HepG2 (cell line): ENCODE data around the gene MS4A2. TPM values are rescaled to one million over a fixed set of nuclear protein-coding genes. Genes with fewer than 3 reads are reported as not detected.

Experiments
- ATAC-seq: fragments of 200-7000 bp; cut with Tn5 transposase; 3 replicates; pipeline ENCODE4 v1.9.1; 2020; ENCODE audit warnings: mild to moderate bottlenecking, moderate library complexity
- BruUV-seq: library from RNA; stranded (reverse); fragments of 400-500 nt; replicated peaks from 2 replicates; lab custom pipeline; 2021; lab: Mats Ljungman, UMichigan
- CTCF ChIA-PET: fragments of 300-600 bp; formaldehyde crosslinking; extraction: SDS; loops from one replicate; lab custom pipeline; 2021; ENCODE audit warnings: low total read pairs, inconsistent platforms, low intra/inter-chr PET ratio; lab: Yijun Ruan, JAX
- POLR2A ChIA-PET: fragments of 350-600 bp; sonication (Branson Sonifier 250); formaldehyde crosslinking; loops from one replicate; lab custom pipeline; 2020; ENCODE audit warnings: antibody characterized with exemption, inconsistent platforms; lab: Yijun Ruan, JAX
- DNase-seq: peaks from one replicate; pipeline ENCODE4 v3.0.0-alpha.2; 2015; ENCODE audit warnings: low spot score
- FAIRE-seq: peaks from 3 replicates; lab custom pipeline; 2011; peaks lifted over from hg19 to GRCh38; lab: Jason Lieb, UNC
- H2AFZ ChIP-seq: one replicate; pipeline ENCODE4 v1.6.1; 2011; ENCODE audit warnings: low read length, inconsistent platforms
- H3K27ac ChIP-seq: fragments of 300-600 bp; 3 replicates; pipeline ENCODE4 v1.8.0; 2011; ENCODE audit warnings: mixed run types, mild to moderate bottlenecking, mixed read lengths, low read length, inconsistent platforms; ENCODE audit not compliant: insufficient read depth; ENCODE audit errors: extremely low read length
- H3K27me3 ChIP-seq, 2 experiments: fragments of 200-600 bp in 1 of 2; 2 replicates in 1 of 2; 3 replicates in 1 of 2; pipeline versions ENCODE4 v1.6.0 to v1.8.0; 2011; ENCODE audit warnings: low read length in 2 of 2, mild to moderate bottlenecking in 2 of 2, moderate library complexity in 2 of 2, inconsistent platforms in 1 of 2; ENCODE audit not compliant: insufficient read depth in 2 of 2, control insufficient read depth in 1 of 2
- H3K36me3 ChIP-seq, 2 experiments: fragments of 200-600 bp in 1 of 2; replicated peaks in 1 of 2; 2 replicates in 1 of 2; 3 replicates in 1 of 2; pipeline versions ENCODE4 v1.5.1 to v1.8.0; 2011; ENCODE audit warnings: low read length in 2 of 2, inconsistent platforms in 1 of 2; ENCODE audit not compliant: insufficient read depth in 2 of 2, control insufficient read depth in 1 of 2
- H3K4me1 ChIP-seq: 2 replicates; pipeline ENCODE4 v1.5.1; 2012; ENCODE audit warnings: low read length, inconsistent platforms; ENCODE audit not compliant: insufficient read depth
- H3K4me2 ChIP-seq: 2 replicates; pipeline ENCODE4 v1.6.0; 2011; ENCODE audit warnings: low read depth, low read length, inconsistent platforms
- H3K4me3 ChIP-seq, 3 experiments: fragments of 200-600 bp in 1 of 3; sonication (generic), shearing (Covaris generic) in 1 of 3; replicated peaks in 1 of 3; 2 replicates each; pipeline ENCODE4 v1.5.1; 2011 to 2016; ENCODE audit warnings: low read length in 3 of 3, inconsistent platforms in 2 of 3, low read depth in 2 of 3, mild to moderate bottlenecking in 2 of 3, control low read depth in 1 of 3, mixed read lengths in 1 of 3; ENCODE audit not compliant: insufficient read depth in 1 of 3
- H3K79me2 ChIP-seq: one replicate; pipeline ENCODE4 v1.6.1; 2011; ENCODE audit warnings: low read length, inconsistent platforms; ENCODE audit not compliant: insufficient read depth
- H3K9ac ChIP-seq: 2 replicates; pipeline ENCODE4 v1.6.0; 2011; ENCODE audit warnings: mild to moderate bottlenecking, low read depth, low read length, inconsistent platforms; ENCODE audit not compliant: insufficient read depth
- H3K9me3 ChIP-seq: 2 replicates; pipeline ENCODE4 v1.5.1; 2012; ENCODE audit warnings: mild to moderate bottlenecking, low read length
- H4K20me1 ChIP-seq: 2 replicates; pipeline ENCODE4 v1.6.0; 2011; ENCODE audit warnings: inconsistent platforms, mild to moderate bottlenecking, low read length, moderate library complexity; ENCODE audit not compliant: insufficient read depth
- ATF7 ChIP-seq, 2 experiments: fragments of 450-650 bp in 1 of 2; sonication (generic) in 1 of 2; formaldehyde crosslinking in 1 of 2; IDR thresholded peaks; 2 replicates each; pipeline versions ENCODE4 v1.4.0 to v1.6.1; 2016 to 2020; ENCODE audit warnings: antibody characterized with exemption in 1 of 2, mild to moderate bottlenecking in 1 of 2, missing genetic modification reagents in 1 of 2
- CBX5 ChIP-seq: sonication (generic); formaldehyde crosslinking; IDR thresholded peaks from 2 replicates; pipeline ENCODE4 v1.4.0; 2020; ENCODE audit warnings: missing genetic modification reagents, borderline replicate concordance
- CC2D1A ChIP-seq: sonication (generic); formaldehyde crosslinking; IDR thresholded peaks from 2 replicates; pipeline ENCODE4 v1.8.1; 2023; ENCODE audit warnings: mild to moderate bottlenecking, missing genetic modification reagents
- MED8 ChIP-seq: sonication (generic); formaldehyde crosslinking; IDR thresholded peaks from 2 replicates; pipeline ENCODE4 v1.8.1; 2023; ENCODE audit warnings: mild to moderate bottlenecking, missing genetic modification reagents; ENCODE audit not compliant: insufficient replicate concordance
- NRL ChIP-seq: sonication (generic); formaldehyde crosslinking; IDR thresholded peaks from 2 replicates; pipeline ENCODE4 v1.5.0; 2020; ENCODE audit warnings: missing genetic modification reagents, mild to moderate bottlenecking, moderate library complexity, borderline replicate concordance
- SAP130 ChIP-seq: IDR thresholded peaks from 2 replicates; pipeline ENCODE4 v1.6.1; 2016; ENCODE audit warnings: low read depth
- SMC3 ChIP-seq: IDR thresholded peaks from 2 replicates; pipeline ENCODE4 v1.6.1; 2011; ENCODE audit warnings: low read length, improper control_type of control experiment
- SOX6 ChIP-seq, 2 experiments: fragments of 450-650 bp in 1 of 2; sonication (generic) in 1 of 2; formaldehyde crosslinking in 1 of 2; IDR thresholded peaks; 2 replicates each; pipeline versions ENCODE4 v1.4.0 to v1.6.1; 2017 to 2020; ENCODE audit warnings: antibody characterized with exemption in 1 of 2, mild to moderate bottlenecking in 1 of 2, missing genetic modification reagents in 1 of 2
- TOPORS ChIP-seq: sonication (generic); formaldehyde crosslinking; IDR thresholded peaks from 2 replicates; pipeline ENCODE4 v1.8.0; 2023; ENCODE audit warnings: mild to moderate bottlenecking, missing genetic modification reagents
- ZBTB7A ChIP-seq: sonication (generic); formaldehyde crosslinking; IDR thresholded peaks from 2 replicates; pipeline ENCODE4 v1.8.0; 2022; ENCODE audit warnings: mild to moderate bottlenecking, missing genetic modification reagents
- ZMYM2 ChIP-seq: sonication (generic); formaldehyde crosslinking; IDR thresholded peaks from 2 replicates; pipeline ENCODE4 v1.8.0; 2022; ENCODE audit warnings: mild to moderate bottlenecking, missing genetic modification reagents
- ZNF136 ChIP-seq: sonication (generic); formaldehyde crosslinking; IDR thresholded peaks from 2 replicates; pipeline ENCODE4 v1.8.1; 2022; ENCODE audit warnings: low read depth, mild to moderate bottlenecking, moderate library complexity, missing genetic modification reagents
- ZNF331 ChIP-seq: sonication (generic); formaldehyde crosslinking; IDR thresholded peaks from 2 replicates; pipeline ENCODE4 v1.4.0; 2020; ENCODE audit warnings: missing genetic modification reagents
- ZNF337 ChIP-seq: sonication (generic); formaldehyde crosslinking; IDR thresholded peaks from 2 replicates; pipeline ENCODE4 v1.5.1; 2020; ENCODE audit warnings: missing genetic modification reagents, low read depth, mild to moderate bottlenecking, borderline replicate concordance
- ZNF781 ChIP-seq: sonication (generic); formaldehyde crosslinking; IDR thresholded peaks from 2 replicates; pipeline ENCODE4 v1.5.1; 2020; ENCODE audit warnings: borderline replicate concordance, mild to moderate bottlenecking, missing genetic modification reagents; ENCODE audit errors: not compliant biosample characterization
- WGBS: methylation state at CpG from one replicate; pipeline ENCODE4 v1.1.6; 2017; ENCODE audit warnings: low lambda C conversion rate; 5-methylcytosine and 5-hydroxymethylcytosine counted together
- in situ Hi-C: cut with HindIII; loops from 2 replicates; pipeline ENCODE4 v1.10.0; 2017; ENCODE audit warnings: low pct_unique_long_range_greater_than_20kb; ENCODE audit not compliant: extremely low pct_ligation_motif_present
- intact Hi-C: fragments of 100-400 bp; cut with micrococcal nuclease; formaldehyde crosslinking; loops from one replicate; pipeline ENCODE4 v1.10.0; 2022; ENCODE audit not compliant: unreplicated experiment
- polyA plus RNA-seq, 8 experiments: library from polyadenylated mRNA; depleted of rRNA in 3 of 8; stranded (reverse) in 7 of 8; unstranded in 1 of 8; fragments of >200 nt; fragmentation: Illumina TruSeq in 4 of 8; extraction: Trizol in 4 of 8; gene quantifications; 2 replicates each; pipeline versions ENCODE4 v1.2.1 to v1.2.3, GENCODE V29; 2011 to 2016; ENCODE audit warnings: low read depth in 4 of 8, missing spikeins in 1 of 8, mixed read lengths in 1 of 8; ENCODE audit not compliant: insufficient read depth in 1 of 8
- total RNA-seq, 5 experiments: library from RNA; depleted of rRNA; stranded (reverse); fragments of >200 nt; fragmentation: Illumina TruSeq; extraction: Trizol; gene quantifications; 2 replicates each; pipeline ENCODE4 v1.2.3, GENCODE V29; 2016; ENCODE audit warnings: low read depth in 1 of 5
- TF ChIP-seq, protein P1 (sequence below): sonication (generic); formaldehyde crosslinking; IDR thresholded peaks from 2 replicates; pipeline ENCODE4 v1.5.0; 2020; ENCODE audit warnings: mild to moderate bottlenecking, missing genetic modification reagents, moderate library complexity
- TF ChIP-seq, protein P2 (sequence below): sonication (generic); IDR thresholded peaks from 2 replicates; pipeline ENCODE4 v1.6.1; 2016; ENCODE audit warnings: low read depth, borderline replicate concordance
- TF ChIP-seq, protein P3 (sequence below): IDR thresholded peaks from 2 replicates; pipeline ENCODE4 v1.6.1; 2018; ENCODE audit warnings: missing genetic modification reagents, mild to moderate bottlenecking, missing compliant biosample characterization

The MS4A2 gene
- total and polyA plus RNA-seq, 2 of the 13 experiments (the other 11 are each of a cell fraction or from before 2014, with no cell fraction given): not detected

DNA sequence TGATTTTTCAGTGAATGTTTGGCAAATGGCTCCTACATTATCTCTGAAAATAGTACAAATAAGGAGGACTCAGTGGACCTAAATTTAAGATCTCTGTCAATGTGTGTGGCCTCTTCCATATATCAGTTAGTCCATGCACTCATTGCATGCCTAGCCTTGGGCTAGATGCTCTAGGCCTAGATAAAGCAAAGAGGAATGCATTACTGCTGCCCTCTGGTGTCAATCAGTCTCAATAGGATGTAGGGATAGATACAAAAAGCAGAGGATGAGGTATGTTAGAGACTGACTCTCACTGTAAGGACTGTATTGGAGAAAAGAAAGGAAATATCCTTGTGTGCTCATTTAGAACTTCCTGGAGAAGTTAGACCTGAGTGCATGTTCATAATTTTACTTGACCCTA lies 42.0 kb downstream of the MS4A2 start (continued):
- TF ChIP-seq, protein P1, sequence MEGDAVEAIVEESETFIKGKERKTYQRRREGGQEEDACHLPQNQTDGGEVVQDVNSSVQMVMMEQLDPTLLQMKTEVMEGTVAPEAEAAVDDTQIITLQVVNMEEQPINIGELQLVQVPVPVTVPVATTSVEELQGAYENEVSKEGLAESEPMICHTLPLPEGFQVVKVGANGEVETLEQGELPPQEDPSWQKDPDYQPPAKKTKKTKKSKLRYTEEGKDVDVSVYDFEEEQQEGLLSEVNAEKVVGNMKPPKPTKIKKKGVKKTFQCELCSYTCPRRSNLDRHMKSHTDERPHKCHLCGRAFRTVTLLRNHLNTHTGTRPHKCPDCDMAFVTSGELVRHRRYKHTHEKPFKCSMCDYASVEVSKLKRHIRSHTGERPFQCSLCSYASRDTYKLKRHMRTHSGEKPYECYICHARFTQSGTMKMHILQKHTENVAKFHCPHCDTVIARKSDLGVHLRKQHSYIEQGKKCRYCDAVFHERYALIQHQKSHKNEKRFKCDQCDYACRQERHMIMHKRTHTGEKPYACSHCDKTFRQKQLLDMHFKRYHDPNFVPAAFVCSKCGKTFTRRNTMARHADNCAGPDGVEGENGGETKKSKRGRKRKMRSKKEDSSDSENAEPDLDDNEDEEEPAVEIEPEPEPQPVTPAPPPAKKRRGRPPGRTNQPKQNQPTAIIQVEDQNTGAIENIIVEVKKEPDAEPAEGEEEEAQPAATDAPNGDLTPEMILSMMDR (CRISPR knock-in tag): peak; percentile 81
- TF ChIP-seq SOX6 (IDR thresholded peaks at IDR 0.05): no peak
- no peak for TF ChIP-seq SOX6 (CRISPR knock-in tag; IDR thresholded peaks at IDR 0.05)
- no peak for TF ChIP-seq ZNF337 (CRISPR knock-in tag)
- TF ChIP-seq SMC3: peak; percentile 88
- TF ChIP-seq SAP130 (CRISPR knock-in tag): no peak
- no peak for TF ChIP-seq MED8 (CRISPR knock-in tag)
- TF ChIP-seq, all 625 proteins: peak for 11

DNA sequence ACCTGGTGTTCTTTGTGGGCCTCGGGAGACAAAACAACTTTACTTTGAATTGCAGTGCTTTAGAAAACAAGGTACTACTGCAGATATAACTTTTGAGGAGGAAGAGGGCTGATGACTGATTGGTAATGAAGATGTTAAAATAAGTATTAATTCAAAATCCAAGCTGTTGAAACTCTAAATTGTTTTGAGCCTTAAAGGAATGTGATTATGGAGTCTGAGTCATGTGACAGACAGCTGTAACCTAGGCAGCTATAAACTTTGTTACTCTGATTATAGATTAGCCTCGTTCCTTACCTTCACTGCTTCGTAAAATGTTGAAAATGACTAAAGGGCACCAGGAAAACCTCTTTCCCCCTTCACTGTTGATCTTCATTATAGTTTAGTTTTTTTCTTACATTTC lies 43.4 kb downstream of the MS4A2 start:
- CTCF ChIA-PET: no interaction called here
- intact Hi-C loops: loop anchor here (2.0 kb wide), 1 partner anchor 377 kb away; the partner anchor contains the start of gene STX3

More for the DNA sequence above, 43.4 kb downstream of the MS4A2 start:
- H2AFZ ChIP-seq: no peak overlapping the region
- peaks cover 6% of the 10 kb centered on the region for H3K9me3 ChIP-seq
- TF ChIP-seq ATF7 (IDR thresholded peaks at IDR 0.05) (no peak), ATF7 (CRISPR knock-in tag; IDR thresholded peaks at IDR 0.05) (no peak), CBX5 (CRISPR knock-in tag) (no peak), ZNF781 (CRISPR knock-in tag) (no peak), ZMYM2 (CRISPR knock-in tag) (no peak), CC2D1A (CRISPR knock-in tag) (no peak), ZNF136 (CRISPR knock-in tag) (no peak), NRL (CRISPR knock-in tag) (no peak), ZNF331 (no peak), ZBTB7A (CRISPR knock-in tag) (no peak), TOPORS (CRISPR knock-in tag) (no peak)
- TF ChIP-seq, protein P2, sequence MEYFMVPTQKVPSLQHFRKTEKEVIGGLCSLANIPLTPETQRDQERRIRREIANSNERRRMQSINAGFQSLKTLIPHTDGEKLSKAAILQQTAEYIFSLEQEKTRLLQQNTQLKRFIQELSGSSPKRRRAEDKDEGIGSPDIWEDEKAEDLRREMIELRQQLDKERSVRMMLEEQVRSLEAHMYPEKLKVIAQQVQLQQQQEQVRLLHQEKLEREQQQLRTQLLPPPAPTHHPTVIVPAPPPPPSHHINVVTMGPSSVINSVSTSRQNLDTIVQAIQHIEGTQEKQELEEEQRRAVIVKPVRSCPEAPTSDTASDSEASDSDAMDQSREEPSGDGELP: no peak
- TF ChIP-seq, protein P3, sequence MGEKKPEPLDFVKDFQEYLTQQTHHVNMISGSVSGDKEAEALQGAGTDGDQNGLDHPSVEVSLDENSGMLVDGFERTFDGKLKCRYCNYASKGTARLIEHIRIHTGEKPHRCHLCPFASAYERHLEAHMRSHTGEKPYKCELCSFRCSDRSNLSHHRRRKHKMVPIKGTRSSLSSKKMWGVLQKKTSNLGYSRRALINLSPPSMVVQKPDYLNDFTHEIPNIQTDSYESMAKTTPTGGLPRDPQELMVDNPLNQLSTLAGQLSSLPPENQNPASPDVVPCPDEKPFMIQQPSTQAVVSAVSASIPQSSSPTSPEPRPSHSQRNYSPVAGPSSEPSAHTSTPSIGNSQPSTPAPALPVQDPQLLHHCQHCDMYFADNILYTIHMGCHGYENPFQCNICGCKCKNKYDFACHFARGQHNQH: no peak
- H3K4me3 ChIP-seq: no peak overlapping the region
- DNase-seq: no peak
- WGBS: 0% methylated on average over 3 of the region's 3 CpGs
- H3K9ac ChIP-seq: no peak overlapping the region
- no peak overlapping the region for H3K4me2 ChIP-seq
- in situ Hi-C loops: loop anchor here (5.0 kb wide), 1 partner anchor 310 kb away; no protein-coding TSS in a partner anchor
- H3K4me1 ChIP-seq: peaks cover 7% of the 10 kb centered on the region; the same call in 1 of the 2 replicates
- no peaks in the 10 kb centered on the region for H3K27me3 ChIP-seq
- no peaks in the 10 kb centered on the region for H3K36me3 ChIP-seq
- H3K79me2 ChIP-seq: no peaks in the 10 kb centered on the region
- POLR2A ChIA-PET: no interaction called here
- no peak for FAIRE-seq
- BruUV-seq: no TSS peak
- H3K27ac ChIP-seq: no peak overlapping the region
- H4K20me1 ChIP-seq: no peaks in the 10 kb centered on the region
- ATAC-seq: no peak
